Esophagus squamous epithelium (tissue), 5 donors: ENCODE measurements around the gene CPNE4. TPM values are rescaled to one million over a fixed set of nuclear protein-coding genes. Genes with fewer than 3 reads are reported as not detected.

Experiments
- DNase-seq: peaks from one replicate; lab custom pipeline; 2025; lab: John Stamatoyannopoulos, UW
- H3K27ac ChIP-seq, 4 donors: fragments of 200-600 bp; sonication (generic); one replicate each; pipeline ENCODE4 v1.5.1; 2016 to 2019; ENCODE audit warnings: mild to moderate bottlenecking in 1 of 4
- H3K27me3 ChIP-seq, 4 donors: fragments of 200-600 bp; sonication (generic); 1 replicate in 3 of 4; 2 replicates in 1 of 4; pipeline versions ENCODE4 v1.5.1 to v1.6.0; 2017 to 2021; ENCODE audit warnings: antibody characterized with exemption in 1 of 4
- H3K36me3 ChIP-seq, 3 donors: fragments of 200-600 bp; sonication (generic); one replicate each; pipeline ENCODE4 v1.5.1; 2016 to 2019
- H3K4me1 ChIP-seq, 3 donors: fragments of 200-600 bp; sonication (generic); one replicate each; pipeline ENCODE4 v1.5.1; 2017 to 2019
- H3K4me3 ChIP-seq, 4 donors: fragments of 200-600 bp; sonication (generic); 1 replicate in 3 of 4; 2 replicates in 1 of 4; pipeline ENCODE4 v1.5.1; 2016 to 2019; ENCODE audit warnings: mild to moderate bottlenecking in 2 of 4, moderate library complexity in 1 of 4
- H3K9me3 ChIP-seq, 3 donors: fragments of 200-600 bp; sonication (generic); one replicate each; pipeline ENCODE4 v1.5.1; 2016 to 2019
- CTCF ChIP-seq, 6 experiments: fragments of 450-650 bp in 4 of 6; fragments of 200-600 bp in 2 of 6; sonication (generic) in 2 of 6; IDR thresholded peaks; one replicate each; pipeline ENCODE4 v1.5.1; 2016 to 2019; ENCODE audit warnings: antibody characterized with exemption in 6 of 6, mild to moderate bottlenecking in 4 of 6, moderate library complexity in 4 of 6
- POLR2A ChIP-seq, 4 donors: fragments of 450-650 bp; IDR thresholded peaks; one replicate each; pipeline ENCODE4 v1.6.1; 2017; ENCODE audit warnings: antibody characterized with exemption in 4 of 4, mild to moderate bottlenecking in 4 of 4, moderate library complexity in 3 of 4
- WGBS, 2 donors: methylation state at CpG; one replicate each; pipeline ENCODE4 v1.1.5; 2018; 5-methylcytosine and 5-hydroxymethylcytosine counted together
- intact Hi-C: fragments of 100-400 bp; cut with DNase I; formaldehyde crosslinking; loops from one replicate; pipeline ENCODE4 v1.15.0; 2022
- total RNA-seq, 4 donors: library from RNA; depleted of rRNA; stranded (reverse); fragments of >200 nt; gene quantifications; one replicate each; pipeline ENCODE4 v1.1.0, GENCODE V29; 2016
- donor health status: DM: yes; HTN: yes; CAD: no.

The CPNE4 gene
- total RNA-seq, 4 donors from 2014 or later, result 0.19 TPM; not detected in 3

GRCh38 chr3:131789188-131789587 lies 245.6 kb downstream of the CPNE4 start:
- DNase-seq, result no peak
- Histone ChIP-seq H3K9me3 (no peaks in the 10 kb centered on the region), H3K27me3 (peaks cover 0 to 4% (median 0%) of the 10 kb centered on the region in 4 donors), H3K4me3 (no peak overlapping the region), H3K27ac (no peak overlapping the region), H3K36me3 (no peaks in the 10 kb centered on the region), H3K4me1 (no peaks in the 10 kb centered on the region)
- WGBS, 2 donors, result 75 to 81% methylated on average over 2 of the region's 2 CpGs
- intact Hi-C loops, result no loop called here
- TF ChIP-seq POLR2A (IDR thresholded peaks at IDR 0.05) (no peak), CTCF (IDR thresholded peaks at IDR 0.05) (no peak)

- H3K9me3 ChIP-seq, result no peaks in the 10 kb centered on the region
- no peak overlapping the region for H3K4me3 ChIP-seq
- no peaks in the 10 kb centered on the region for H3K36me3 ChIP-seq
- no peak overlapping the region for H3K27ac ChIP-seq
- no peaks in the 10 kb centered on the region for H3K4me1 ChIP-seq
- TF ChIP-seq POLR2A (IDR thresholded peaks at IDR 0.05) (no peak), CTCF (IDR thresholded peaks at IDR 0.05) (no peak)
- intact Hi-C loops, result no loop called here
- DNase-seq, result no peak
- H3K27me3 ChIP-seq, result no peaks in the 10 kb centered on the region
Measured at GRCh38 chr3:131786386-131786785, 248.4 kb downstream of the CPNE4 start.

- Histone ChIP-seq H3K36me3 (no peaks in the 10 kb centered on the region), H3K27me3 (no peaks in the 10 kb centered on the region), H3K9me3 (peaks cover 0 to 3% (median 0%) of the 10 kb centered on the region in 3 donors), H3K4me3 (no peak overlapping the region), H3K4me1 (no peaks in the 10 kb centered on the region), H3K27ac (no peak overlapping the region)
- TF ChIP-seq POLR2A (IDR thresholded peaks at IDR 0.05), result no peak
- TF ChIP-seq CTCF (IDR thresholded peaks at IDR 0.05), result no peak
- DNase-seq, result no peak
- 56 to 81% methylated on average over 1 of the region's 1 CpG for WGBS, 2 donors
- intact Hi-C loops, result no loop called here
Measured at GRCh38 chr3:131782751-131783150, 252.1 kb downstream of the CPNE4 start.

GRCh38 chr3:131778526-131778925 lies 256.3 kb downstream of the CPNE4 start:
- H3K36me3 ChIP-seq, result no peaks in the 10 kb centered on the region
- 34 to 60% methylated on average over 2 of the region's 2 CpGs for WGBS, 2 donors
- H3K4me3 ChIP-seq, result no peak overlapping the region
- TF ChIP-seq POLR2A (IDR thresholded peaks at IDR 0.05), result no peak
- TF ChIP-seq CTCF (IDR thresholded peaks at IDR 0.05), result no peak
- intact Hi-C loops, result no loop called here
- no peak overlapping the region for H3K27ac ChIP-seq
- H3K9me3 ChIP-seq, result peaks cover 0 to 3% (median 0%) of the 10 kb centered on the region in 3 donors
- DNase-seq, result no peak
- H3K27me3 ChIP-seq, result no peaks in the 10 kb centered on the region
- no peaks in the 10 kb centered on the region for H3K4me1 ChIP-seq

- intact Hi-C loops, result no loop called here
- H3K9me3 ChIP-seq, result peaks cover 0 to 3% (median 0%) of the 10 kb centered on the region in 3 donors
- H3K27me3 ChIP-seq, result no peaks in the 10 kb centered on the region
- no peak overlapping the region for H3K4me3 ChIP-seq
- no peak for DNase-seq
- no peak overlapping the region for H3K27ac ChIP-seq
- TF ChIP-seq CTCF (IDR thresholded peaks at IDR 0.05) (no peak), POLR2A (IDR thresholded peaks at IDR 0.05) (no peak)
- H3K4me1 ChIP-seq, result no peaks in the 10 kb centered on the region
- no peaks in the 10 kb centered on the region for H3K36me3 ChIP-seq
Measured at GRCh38 chr3:131775650-131776049, 259.2 kb downstream of the CPNE4 start.
